ENCODE results near the gene SDC1.
A peak's percentile ranks its signal among the peaks of the same experiment; 100 is the strongest.

Gene SDC1

DNA sequence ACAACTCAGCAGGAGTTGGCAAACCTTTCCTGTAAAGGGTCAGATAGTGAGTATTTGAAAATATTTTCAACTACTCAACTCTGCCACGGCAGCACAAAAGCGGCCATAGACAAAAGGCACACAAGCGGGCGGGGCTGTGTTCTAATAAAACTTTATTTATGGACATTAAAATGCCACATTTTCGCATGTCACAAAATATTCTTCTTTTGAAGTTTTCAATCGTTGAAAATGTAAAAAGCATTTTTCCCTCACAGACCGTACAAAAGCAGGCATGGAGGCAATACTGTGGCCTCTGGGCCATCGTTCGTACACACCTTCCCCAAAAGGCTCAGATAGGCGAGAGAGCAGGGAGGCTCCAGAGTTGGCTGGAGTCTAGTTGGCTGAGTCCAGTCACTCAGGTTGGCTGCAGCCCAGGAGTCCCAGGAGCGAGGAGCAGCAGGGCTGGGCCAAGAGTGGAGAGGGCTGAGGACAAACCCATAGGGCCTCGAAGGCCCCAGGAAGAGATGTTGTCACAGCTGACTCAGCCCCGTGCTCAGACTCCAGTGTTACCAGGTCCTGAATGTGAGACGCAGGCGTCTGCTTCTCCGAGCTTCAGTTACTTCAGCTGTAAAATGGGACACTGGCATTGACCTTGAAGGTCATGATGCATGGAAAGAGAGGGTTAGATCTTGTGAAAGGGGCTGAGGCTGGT is 42.5 kb downstream of the SDC1 start:
- no peak for DNase-seq

DNA sequence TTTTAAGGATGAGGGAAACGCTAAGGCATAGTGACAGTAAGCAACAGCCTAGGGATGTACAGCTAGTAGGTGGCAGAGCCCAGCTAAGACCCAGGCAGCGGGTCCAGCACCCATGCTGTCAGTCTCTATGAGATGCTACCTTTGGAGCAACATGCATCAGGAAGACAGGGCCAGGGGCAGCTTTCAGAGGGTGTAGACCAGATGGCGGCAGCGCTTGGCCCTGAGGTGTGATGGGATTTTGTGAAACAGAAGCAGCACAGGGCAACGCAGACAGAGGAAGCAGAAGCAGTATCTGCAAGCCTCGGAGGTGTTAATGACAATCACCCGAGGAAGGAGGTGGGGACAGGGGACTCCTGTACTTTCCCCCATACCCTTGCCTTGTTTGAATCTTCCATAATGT is 43.2 kb downstream of the SDC1 start:
- no peak for DNase-seq

DNA sequence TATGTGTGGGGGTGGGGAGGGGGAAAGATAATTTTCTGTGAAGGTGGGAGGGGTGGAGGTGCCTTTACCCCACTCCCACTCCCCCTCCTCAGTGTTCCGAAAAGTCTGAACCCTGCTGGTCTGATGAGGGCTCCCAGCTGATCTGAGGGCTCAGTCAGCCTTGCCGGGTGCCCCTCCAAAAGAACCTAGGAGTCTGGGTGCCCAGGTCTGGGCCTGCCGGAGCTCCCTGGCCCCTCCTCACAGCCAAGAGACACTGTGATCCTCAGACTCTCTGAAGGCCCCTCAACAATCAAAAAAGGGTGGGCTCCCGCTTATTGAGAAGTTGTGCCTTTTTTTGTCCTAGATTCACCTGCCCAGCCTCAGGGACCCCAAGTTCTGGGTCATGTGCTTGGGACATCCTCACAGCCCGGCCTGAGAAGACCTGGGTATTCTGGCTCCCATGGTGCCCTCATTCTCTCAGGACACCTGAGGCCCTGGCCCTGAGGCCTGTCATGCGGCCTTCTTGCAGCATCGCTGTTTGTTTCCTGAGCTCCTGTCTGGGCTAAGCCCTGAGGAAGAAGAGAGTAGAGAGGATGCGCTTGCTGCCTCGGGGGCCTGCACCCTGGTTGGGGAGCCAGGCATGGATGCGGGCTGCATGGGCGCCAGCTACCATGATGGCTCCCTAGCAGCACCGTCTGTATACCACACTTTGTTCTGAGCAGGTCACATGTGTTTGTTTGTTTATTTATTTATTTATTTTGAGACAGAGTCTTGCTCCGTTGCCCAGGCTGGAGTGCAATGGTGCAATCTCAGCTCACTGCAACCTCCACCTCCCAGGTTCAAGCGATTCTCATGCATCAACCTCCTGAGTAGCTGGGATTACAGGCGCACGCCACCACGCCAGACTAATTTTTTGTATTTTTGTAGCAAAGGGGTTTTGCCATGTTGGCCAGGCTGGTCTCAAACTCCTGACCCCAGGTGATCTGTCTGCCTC is 44.0 kb downstream of the SDC1 start:
- DNase-seq = no peak

DNA sequence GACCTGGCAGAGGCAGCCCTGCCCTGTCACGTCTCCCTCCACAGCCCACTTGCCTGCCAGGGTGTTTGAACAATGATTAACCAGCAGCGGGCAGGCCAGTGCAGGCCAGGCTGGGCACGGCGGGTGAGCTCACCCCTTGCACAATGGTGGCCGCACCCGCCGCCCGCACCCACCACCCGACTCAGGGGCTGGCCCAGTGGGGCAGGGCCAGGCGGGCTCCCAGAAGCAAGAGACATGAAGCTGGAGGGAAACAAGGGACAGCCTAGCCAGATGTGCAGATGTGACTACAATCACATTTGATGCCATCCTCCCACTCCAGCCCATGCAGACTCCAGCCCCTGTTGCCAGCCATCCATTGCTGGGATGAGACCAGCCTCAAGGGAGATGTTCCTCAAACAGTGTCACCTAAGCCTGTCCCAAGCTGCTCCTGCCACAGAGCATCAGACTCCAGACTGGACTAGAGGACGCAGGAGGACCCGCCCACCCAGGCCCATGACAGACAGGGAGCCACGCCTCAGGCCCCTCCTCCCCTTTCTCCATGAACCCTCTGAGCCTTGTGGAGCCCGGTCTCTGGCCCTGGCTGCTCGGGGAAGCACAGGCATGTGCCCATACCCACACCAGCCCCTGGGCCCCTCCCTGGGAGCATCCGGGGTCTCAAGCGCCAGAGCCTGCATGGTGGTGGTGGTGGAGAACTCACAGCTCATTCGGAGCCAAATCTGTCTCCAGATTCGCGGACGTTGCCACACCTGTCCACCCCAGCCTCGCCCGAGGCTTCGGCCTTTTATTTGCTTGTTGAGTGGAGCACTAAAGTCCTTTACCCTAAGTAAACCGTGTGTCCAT is 45.0 kb downstream of the SDC1 start:
- DNase-seq = no peak

DNA sequence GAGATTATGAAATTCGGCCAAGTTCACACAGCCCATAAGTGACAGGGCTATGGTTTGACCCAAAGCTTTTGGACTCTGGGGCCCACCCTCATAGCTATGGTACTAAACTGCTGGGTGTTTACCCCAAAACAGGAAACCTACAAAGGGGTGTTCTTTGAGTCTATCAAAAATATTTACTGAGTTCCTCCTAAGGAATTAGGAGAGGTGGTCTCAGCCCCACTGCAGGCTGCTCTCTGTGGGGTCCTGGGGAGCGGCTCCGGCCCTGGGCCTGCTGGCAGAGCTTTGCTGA is 45.5 kb downstream of the SDC1 start:
- no peak for DNase-seq

DNA sequence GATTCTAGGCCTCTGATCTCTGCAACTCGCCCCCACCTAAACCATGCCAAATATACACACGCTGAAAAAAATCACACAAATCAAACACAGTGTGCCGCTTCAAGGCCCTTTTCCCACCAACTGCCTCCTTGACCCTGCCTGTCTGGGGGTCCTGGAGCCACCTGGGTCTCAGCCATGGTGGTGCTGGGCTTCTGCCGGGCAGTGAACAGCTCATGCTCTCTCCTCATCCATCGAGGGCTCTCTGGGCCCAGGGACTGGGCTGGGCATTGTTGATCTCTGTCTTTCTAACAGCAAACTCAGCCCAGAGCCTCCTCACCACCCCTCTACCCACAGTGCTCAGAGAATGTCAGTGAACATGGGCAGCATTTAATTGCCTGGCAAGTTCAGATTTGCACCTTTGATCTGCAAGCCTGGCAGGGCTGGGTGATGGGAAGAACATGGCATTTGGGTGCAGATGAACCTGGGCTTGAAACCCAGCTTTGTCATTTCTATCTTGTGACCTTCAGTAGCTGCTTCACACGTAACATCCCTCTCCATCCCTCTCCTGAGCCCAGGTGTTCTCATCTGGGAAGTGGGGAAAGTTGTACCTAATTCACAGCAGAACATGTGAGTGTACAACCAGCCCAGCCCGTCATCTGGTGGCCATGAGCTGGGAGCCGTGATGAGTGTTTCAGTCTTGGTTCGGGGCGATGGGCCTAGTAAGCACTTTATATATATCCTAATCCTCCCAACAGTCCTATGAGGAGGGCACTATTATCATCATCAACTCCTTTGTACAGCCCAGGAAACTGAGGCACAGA is 46.1 kb downstream of the SDC1 start:
- DNase-seq = no peak

DNA sequence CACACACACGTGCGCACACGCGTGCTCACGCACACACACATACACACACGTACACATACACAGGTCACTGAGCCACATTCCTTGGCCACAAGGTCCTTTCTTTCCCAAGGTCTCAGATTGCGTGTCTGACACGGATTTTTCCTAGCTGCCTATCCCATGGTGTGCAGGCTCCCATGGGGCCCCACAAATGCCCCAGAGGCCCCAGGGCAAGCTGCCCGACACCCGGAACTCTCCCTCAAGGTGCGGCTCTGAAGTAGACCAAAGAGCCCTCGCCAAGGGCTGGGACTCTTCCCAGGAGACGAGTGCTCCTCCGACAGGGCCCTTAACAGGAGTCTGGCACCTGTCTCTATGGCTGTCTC is 46.7 kb downstream of the SDC1 start:
- no peak for DNase-seq

DNA sequence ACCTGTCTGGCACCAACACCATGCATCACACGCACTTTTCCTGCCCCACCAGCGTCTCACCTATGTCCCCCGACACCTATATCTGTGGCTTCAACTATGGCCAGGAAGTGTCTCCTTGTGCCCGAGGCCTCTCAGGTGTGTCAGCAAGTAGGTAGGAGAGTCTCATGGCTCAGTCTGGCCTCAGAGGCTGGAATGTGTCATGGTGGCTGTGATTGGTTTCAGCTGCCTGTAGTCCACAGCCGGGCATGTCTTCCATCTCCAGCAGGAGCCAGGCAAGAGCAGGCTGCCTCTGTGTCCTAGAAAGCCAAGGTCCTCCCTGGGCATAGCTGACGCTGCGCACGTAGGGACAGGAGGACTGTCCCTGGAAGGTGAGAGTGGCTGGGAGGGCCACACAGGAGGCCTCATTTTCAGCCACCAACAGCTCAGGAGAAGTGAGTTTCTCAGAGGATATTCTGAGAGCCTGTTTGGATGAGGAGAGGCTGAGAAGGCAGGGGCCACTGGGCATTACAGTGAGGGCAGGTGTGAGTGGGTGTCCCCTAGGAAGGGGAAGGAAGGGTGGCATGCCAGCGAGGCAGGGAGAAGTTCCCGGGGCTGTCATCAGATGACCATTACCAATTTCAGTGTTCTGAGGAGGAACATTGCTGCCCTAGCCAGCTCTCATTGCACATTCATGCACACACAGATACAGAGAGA is 47.2 kb downstream of the SDC1 start:
- no peak for DNase-seq

DNA sequence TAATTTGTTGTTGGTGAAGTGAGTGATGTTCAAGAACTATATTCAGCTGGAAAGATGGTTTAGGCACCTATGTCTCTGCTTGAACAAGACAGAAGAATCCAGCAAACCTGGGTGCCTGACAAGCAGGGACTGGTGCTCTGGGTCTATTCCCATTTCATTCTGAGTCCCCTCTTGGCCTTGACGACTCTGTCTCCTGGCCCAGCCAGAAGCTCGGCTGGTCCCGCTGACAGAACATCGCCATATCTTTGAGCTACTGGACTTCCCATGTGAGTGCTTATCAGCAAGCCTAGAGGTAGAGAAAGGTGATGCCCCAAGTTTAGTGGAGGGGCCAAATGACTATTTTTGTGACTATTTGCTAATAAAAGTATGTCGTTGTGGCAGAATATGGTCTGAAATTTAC is 48.2 kb downstream of the SDC1 start:
- no peak for DNase-seq

DNA sequence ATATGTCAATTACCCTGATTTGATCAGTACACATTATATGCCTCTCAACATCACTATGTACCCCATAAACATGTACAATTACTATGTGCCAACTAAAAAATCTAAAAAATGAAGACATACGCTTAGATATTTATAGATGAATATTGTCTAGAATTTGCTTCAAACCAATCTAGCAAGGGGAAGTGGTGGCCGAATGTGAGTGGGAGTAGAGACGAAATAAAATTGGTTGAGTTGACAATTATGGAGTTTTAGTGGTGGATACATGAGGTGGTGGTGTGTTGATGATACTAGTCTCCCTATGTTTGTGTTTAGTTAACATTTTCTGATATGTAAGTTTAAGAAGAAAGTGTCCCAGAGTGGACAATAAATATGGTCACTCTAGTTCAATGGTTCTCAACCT is 49.0 kb downstream of the SDC1 start:
- DNase-seq = no peak

DNA sequence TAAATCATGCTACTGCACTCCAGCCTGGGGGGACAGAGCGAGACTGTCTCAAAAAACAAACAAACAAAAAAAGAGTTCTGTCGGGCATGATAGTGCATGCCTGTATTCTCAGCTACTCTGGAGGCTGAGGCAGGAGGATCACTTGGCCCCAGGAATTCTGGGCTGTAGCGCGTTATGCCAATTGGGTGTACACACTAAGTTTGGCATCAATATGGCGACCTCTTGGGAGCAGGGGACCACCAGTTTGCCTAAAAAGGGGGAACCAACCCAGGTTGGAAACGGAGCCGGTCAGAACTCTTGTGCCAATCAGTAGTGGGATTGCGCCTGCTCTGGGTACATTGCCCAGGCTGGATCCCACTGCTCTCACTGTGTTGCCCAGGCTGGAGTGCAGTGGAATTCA is 49.7 kb downstream of the SDC1 start:
- DNase-seq = no peak

DNA sequence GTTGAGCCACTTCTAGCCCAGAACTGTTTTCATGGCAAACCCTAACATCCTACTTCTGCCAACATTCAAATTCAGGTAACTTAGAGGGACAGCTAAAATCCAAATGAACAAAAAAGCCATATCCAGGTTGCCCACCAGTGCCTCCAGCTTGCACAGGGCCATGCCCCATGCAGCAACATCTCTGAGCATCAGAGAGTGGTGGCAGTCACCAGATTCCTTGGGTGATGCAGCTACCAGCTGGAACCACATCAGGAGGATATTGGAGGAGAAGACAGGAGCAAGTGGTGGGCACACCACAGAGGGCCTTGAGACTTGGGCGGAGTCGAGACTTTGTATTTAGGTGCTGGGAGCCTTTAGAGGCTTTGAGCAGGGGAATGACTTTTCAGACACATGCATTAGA is 50.5 kb downstream of the SDC1 start:
- no peak for DNase-seq

DNA sequence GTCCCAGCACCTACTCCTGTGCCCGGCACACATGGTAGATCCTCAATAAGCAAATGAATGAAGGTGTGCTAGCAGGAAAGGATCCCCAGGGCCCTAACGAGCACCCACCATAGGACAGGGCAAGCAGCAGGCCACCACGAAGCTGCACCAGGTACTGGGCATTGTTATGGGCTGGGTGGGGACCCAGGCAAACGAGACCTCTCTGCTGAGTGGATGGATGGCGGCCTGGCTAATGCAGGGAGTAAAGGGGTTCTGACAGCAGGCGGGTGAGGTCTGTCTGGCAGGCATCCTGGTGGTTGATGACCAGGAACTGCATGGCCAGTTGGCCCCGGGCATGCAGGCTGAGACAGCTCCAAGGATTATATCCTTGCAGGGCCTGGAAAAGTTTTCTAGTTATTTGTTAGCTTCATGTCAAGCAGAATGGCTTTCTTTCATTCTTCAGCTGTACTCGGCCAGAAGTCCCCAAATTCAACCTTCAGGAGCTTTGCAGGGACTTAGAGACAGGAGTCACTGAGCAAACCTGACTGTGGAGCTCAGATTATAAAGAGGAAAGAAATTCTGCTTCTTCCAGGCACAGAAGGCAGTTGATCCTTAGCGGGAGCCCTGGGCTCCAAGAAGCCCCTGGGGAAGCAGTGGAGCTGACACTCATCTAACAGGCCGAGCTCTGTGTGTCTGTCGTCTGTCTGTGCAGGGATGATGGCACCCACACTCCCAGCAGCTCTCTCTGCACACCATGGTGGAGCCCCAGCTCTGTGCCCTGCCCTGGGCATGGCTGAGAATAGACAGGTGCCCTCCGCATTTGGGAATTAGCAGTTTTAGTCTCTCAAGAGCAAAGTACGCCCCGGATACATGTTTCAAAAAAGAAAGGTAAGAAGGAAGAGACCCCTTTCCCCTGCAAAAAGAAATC is 51.2 kb downstream of the SDC1 start:
- DNase-seq = no peak

DNA sequence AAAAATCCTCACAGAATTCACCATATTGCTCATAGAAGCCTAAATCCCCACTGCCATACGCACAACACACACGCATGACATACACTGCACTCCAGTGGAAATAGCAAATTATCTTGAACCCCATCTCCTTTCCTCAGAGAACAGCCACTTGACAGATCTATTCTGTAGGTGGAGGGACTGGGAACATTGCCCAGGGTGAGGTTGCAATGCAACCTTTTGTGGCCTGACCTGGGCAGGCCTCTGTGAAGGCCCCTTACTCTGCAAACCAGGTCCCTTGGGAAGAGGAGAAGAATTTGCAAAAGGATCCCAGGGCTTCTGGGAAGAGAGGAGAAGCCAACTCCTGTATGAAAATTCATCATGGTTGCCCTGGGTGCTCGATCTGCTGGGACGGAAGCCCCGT is 51.9 kb downstream of the SDC1 start:
- no peak for DNase-seq

DNA sequence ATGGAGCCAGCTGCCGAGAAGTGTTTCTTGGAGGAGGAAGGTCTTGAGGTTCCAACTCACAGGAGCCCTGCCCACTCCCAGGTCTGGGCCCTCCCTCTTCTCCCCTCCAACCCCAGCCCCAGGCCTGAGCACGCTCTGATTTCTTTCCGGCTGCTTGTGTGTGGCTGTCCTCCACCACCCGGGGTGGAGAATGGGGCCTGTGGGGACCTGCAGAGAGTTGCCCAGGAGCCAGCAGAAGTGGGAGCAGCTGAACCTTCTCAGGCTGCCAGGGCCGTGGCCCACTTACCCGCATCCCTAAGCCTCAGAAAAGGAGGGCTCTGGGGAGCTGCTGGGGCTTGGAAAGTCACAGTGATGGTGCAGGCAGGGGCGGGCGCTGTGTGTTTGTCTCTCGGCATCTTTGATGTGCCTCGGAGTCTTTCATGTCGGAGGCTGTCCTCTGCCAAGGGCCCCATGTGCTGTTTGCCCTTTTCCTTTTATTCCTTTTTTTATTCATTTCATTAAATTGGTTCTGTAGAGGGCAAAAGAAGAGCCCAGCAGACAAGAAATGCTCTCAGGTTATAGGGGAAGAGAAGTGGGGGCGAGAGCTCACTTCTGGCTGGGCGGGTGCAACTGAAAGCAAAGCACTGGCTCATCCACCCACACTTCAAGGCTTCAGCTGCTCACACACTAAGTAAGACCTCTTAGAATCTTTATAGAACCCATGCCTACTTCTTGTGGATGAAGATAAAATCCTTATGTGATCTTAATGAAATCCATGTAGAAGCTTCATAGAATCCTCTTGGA is 52.5 kb downstream of the SDC1 start:
- peak; percentile 9 for DNase-seq

DNA sequence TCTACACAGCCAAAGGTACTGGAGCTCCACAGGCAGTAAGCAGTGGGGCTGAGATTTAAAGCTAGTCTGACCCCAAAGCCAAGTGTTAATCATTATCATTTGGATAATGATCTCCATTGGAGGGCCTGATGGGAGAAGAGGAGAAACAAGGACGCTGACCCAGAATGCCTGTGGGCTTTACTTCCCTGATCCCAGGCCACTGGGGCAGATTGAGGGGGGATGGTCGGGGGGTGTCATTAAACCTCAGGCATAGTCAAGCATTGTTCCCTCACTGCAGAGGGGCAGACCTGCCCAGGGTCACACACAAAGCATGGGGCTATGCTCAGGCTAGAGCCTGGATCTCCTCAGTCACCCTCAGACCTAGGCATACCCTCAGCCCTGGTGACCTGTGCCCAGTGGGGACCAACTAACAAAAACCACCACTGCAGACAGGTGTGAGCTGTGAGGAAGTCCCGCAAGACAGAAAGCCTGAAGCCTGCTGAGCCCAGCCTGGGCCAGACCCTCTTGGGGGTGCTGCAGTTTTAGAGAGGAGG is 53.4 kb downstream of the SDC1 start:
- no peak for DNase-seq

DNA sequence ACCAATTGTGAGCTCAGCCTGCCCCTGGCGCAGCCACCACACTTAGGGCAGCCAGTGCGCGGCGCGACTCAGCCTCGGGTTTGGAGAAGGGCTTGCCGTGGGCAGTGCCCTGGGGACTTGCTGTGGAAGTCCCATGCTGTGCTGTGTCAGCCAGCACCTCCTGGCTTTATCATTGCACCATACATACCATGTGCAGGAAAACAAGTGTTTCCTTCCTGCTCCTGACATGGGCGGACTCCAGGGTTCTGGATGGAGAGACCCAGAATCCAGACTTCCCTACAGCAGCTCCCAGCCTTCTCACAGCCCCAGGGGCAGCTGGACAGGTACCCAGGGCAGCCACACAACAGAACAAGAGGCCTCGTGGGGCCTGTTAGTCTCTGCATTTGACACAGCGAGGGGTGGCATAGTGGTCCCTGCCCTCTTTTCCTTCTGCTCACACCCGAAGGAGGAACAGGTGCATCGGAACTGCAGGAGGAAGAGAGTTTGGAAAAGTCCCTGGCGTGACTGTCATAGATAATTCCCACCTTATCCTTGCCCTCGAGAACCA is 54.2 kb downstream of the SDC1 start:
- DNase-seq = no peak

DNA sequence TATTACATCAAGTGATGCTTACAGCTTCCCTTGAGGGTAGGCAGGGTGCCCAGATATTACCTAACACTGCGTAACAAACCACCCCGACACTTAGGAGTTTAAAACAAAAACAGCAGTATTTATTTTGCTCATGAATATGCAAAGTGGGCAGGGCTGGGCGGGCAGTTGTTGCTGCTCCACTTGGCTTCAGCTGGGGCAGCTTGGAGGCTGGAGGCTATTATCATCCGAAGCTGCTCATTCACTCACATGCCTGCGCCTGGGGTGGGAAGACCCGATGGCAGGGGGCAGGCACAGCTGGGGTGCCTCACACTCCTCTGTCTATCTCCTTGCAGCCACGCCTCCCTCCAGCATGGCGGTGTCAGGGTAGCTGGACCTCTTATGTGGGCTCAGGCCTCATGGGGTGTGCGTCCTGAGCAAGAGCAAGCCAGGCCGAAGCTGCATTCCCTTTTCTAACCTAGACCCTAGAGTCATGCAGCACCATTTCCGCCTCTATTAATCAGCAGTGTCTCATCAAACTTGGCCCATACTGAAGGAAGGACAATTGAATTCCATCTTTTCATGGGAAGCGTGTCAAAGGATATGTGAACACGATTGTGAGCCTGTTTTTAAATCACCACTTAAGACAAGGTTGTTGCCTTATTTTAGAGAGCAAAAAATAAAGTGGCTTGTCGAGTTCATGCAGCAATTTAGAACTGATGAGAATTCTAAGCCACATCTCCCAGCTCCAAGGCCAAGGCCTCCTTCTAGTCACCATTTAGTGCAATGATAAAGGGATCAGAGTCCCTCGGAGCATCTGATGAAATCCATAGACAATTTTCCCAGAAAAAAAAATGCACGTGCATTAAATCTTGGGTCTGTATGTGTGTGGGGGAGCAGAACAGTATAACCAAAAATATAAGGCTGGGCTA is 54.9 kb downstream of the SDC1 start:
- no peak for DNase-seq
